NCI-H1436 (cell line): ENCODE data around the gene PEX3.
"Not testable (repeated sequence)": the region's sequence is repeated elsewhere in the genome, so short reads cannot be mapped to it uniquely, and the experiment has no call there.

Experiments used
- DNase-seq: peaks from one replicate; lab custom pipeline; 2025; lab: John Stamatoyannopoulos, UW

PEX3 gene

GRCh38 chr6:143450453-143451371 lies at the start of gene PEX3, which contains the start of gene ADAT2:
Gene PEX3 (plus strand): TSS chr6:143450805. CDS start chr6:143451043, 238 bp downstream.
Gene ADAT2 (minus strand): TSS chr6:143450695. CDS start chr6:143450658, 37 bp downstream.
- DNase-seq, result peak; percentile 84

- DNase-seq, result no peak
Observed at GRCh38 chr6:143401068-143401446, 49.5 kb upstream of the PEX3 start.

GRCh38 chr6:143401636-143402370 lies 48.8 kb upstream of the PEX3 start:
- DNase-seq, result no peak

GRCh38 chr6:143402721-143403336 lies 47.8 kb upstream of the PEX3 start:
- DNase-seq, result no peak

- DNase-seq, result no peak
Observed at GRCh38 chr6:143405373-143406154, 45.0 kb upstream of the PEX3 start.

- no peak for DNase-seq
Observed at GRCh38 chr6:143406673-143407072, 43.9 kb upstream of the PEX3 start.

- no peak for DNase-seq
Observed at GRCh38 chr6:143408151-143408786, 42.3 kb upstream of the PEX3 start.

GRCh38 chr6:143408787-143409162 lies 41.8 kb upstream of the PEX3 start:
- DNase-seq, result no peak

GRCh38 chr6:143410859-143411270 lies 39.7 kb upstream of the PEX3 start:
- no peak for DNase-seq

- DNase-seq, result no peak
Observed at GRCh38 chr6:143414769-143415168, 35.8 kb upstream of the PEX3 start.

- DNase-seq, result no peak
Observed at GRCh38 chr6:143419526-143419925, 31.1 kb upstream of the PEX3 start.

- no peak for DNase-seq
Observed at GRCh38 chr6:143426026-143426425, 24.6 kb upstream of the PEX3 start.

- peak; percentile 6 for DNase-seq
Observed at GRCh38 chr6:143427109-143427817, 23.3 kb upstream of the PEX3 start.

- DNase-seq, result no peak
Observed at GRCh38 chr6:143429970-143430369, 20.6 kb upstream of the PEX3 start.

- no peak for DNase-seq
Observed at GRCh38 chr6:143431226-143431625, 19.4 kb upstream of the PEX3 start.

- DNase-seq, result no peak
Observed at GRCh38 chr6:143432588-143432987, 18.0 kb upstream of the PEX3 start.

- no peak for DNase-seq
Observed at GRCh38 chr6:143441010-143441409, 9.6 kb upstream of the PEX3 start.

- no peak for DNase-seq
Observed at GRCh38 chr6:143441680-143442545, 8.7 kb upstream of the PEX3 start.

GRCh38 chr6:143443096-143443495 lies 7.5 kb upstream of the PEX3 start:
- no peak for DNase-seq

GRCh38 chr6:143447865-143448264 lies 2.7 kb upstream of the PEX3 start:
- DNase-seq, result not testable (repeated sequence)
